PC-3 (cell line): ENCODE measurements around the gene ZRANB1.

Source experiments
- EZH2 ChIP-seq: fragments of 300-600 bp; sonication (generic); IDR thresholded peaks from one replicate; pipeline ENCODE4 v1.6.1; 2017; ENCODE audit warnings: antibody characterized with exemption, mild to moderate bottlenecking, low read length; ENCODE audit not compliant: unreplicated experiment
- EZH2phosphoT487 ChIP-seq: fragments of 300-600 bp; sonication (generic); IDR thresholded peaks from 2 replicates; pipeline ENCODE4 v1.6.1; 2018; ENCODE audit warnings: mild to moderate bottlenecking, antibody characterized with exemption, low read length, borderline replicate concordance
- TF ChIP-seq, protein P1 (sequence below): fragments of 300-600 bp; sonication (generic); conservative IDR thresholded peaks from 2 replicates; pipeline ENCODE4 v1.5.1; 2017; ENCODE audit warnings: antibody characterized with exemption, low read depth, mild to moderate bottlenecking, low read length

DNA sequence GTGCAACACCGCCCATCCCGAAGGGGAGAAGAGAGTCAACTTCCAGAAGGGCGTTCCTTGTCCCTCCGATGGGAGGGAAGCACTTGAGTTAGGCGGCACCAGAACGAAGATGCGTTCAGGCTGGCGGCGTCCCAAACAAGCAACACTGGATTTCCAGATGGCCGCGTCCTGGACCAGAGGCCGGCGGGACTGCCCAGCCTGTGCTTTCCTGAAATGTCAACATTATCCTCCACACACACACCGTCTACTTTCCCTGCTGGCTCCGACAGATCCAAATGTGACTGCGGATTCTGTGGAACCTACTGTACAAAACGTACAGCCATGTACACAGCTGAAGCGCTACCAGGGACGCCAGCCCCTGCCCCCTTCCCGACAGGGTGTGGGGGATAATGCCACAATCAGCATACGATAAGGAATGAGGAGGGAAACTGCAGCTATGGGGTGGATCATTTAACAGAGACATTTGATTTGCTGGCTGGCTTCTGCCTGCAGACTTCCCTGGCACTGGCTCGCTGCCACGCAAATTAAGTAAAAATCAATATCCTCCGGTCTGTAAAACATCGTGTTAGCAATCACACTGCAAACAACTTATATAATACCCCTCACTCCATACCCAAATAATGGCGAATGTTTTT lies 82.1 kb downstream of the ZRANB1 start:
- TF ChIP-seq, protein P1, sequence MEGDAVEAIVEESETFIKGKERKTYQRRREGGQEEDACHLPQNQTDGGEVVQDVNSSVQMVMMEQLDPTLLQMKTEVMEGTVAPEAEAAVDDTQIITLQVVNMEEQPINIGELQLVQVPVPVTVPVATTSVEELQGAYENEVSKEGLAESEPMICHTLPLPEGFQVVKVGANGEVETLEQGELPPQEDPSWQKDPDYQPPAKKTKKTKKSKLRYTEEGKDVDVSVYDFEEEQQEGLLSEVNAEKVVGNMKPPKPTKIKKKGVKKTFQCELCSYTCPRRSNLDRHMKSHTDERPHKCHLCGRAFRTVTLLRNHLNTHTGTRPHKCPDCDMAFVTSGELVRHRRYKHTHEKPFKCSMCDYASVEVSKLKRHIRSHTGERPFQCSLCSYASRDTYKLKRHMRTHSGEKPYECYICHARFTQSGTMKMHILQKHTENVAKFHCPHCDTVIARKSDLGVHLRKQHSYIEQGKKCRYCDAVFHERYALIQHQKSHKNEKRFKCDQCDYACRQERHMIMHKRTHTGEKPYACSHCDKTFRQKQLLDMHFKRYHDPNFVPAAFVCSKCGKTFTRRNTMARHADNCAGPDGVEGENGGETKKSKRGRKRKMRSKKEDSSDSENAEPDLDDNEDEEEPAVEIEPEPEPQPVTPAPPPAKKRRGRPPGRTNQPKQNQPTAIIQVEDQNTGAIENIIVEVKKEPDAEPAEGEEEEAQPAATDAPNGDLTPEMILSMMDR: no peak
- TF ChIP-seq EZH2: no peak
- TF ChIP-seq EZH2phosphoT487: no peak
